ENCODE data around the gene ATP13A2.
"Not testable (repeated sequence)": the region's sequence is repeated elsewhere in the genome, so short reads cannot be mapped to it uniquely, and the experiment has no call there.

ATP13A2 gene

DNA sequence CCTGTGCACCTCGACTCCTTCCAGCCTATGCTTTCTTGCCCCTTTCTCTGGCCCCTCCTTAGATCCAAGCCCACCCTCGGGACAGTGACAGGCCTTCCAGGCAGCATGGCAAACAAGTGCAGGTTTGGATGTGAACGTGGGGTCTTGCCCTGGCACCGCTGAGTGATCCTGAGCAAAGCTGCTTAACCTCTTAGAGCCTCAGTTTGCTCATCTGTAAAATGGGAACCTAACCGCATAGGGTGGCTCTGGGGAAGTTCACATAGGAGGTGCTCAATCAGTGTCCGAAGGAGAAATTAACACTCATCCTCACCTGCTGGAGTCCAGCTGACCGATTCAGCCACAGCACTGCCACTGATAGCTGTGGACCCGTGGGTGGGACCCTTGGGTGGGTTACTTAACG is 38.5 kb downstream of the ATP13A2 start:
- no peak for TF ChIP-seq POLR2A (IDR thresholded peaks at IDR 0.05; ENCODE audit: low read depth, low read length)
- no peak for FAIRE-seq
- DNase-seq (ENCODE audit: insufficient read length, low spot score) = no peak

DNA sequence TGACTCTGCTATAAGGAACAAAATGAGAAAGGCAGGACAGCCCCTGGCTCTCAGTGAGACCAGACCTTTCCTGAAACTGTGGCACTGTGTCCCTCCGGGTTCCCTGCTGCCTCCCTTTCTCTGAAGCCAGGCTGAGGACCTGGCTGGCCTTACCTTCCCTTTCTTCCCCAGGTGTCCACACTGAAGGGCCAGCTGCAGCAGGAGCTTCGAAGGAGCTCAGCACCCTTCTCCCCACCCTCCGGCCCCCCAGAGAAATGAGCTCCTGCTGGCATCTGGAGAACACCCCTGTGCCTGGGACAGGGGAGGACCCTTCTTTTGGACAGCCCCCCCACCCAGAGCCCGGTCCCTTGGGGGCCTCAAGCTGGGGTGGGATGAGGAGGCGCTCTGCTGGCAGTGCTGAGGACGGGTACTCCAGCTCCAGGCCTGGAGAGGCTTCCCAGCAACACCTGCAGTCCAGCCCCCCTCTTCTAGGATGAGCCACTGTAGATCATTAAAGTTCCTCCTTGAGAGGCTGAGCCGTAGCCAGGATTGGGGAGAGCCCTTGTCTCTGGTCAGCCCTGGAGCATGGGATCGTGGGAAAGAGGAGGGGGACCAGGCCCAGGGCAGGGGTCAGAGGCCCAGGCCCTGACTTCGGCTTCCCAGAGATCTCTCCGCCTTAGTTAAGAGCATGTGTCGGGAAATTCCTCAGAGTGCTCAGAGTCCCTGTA is 39.4 kb downstream of the ATP13A2 start:
- FAIRE-seq (no peak), DNase-seq (ENCODE audit: insufficient read length, low spot score) (no peak)
- TF ChIP-seq POLR2A (IDR thresholded peaks at IDR 0.05; ENCODE audit: low read depth, low read length) = no peak

DNA sequence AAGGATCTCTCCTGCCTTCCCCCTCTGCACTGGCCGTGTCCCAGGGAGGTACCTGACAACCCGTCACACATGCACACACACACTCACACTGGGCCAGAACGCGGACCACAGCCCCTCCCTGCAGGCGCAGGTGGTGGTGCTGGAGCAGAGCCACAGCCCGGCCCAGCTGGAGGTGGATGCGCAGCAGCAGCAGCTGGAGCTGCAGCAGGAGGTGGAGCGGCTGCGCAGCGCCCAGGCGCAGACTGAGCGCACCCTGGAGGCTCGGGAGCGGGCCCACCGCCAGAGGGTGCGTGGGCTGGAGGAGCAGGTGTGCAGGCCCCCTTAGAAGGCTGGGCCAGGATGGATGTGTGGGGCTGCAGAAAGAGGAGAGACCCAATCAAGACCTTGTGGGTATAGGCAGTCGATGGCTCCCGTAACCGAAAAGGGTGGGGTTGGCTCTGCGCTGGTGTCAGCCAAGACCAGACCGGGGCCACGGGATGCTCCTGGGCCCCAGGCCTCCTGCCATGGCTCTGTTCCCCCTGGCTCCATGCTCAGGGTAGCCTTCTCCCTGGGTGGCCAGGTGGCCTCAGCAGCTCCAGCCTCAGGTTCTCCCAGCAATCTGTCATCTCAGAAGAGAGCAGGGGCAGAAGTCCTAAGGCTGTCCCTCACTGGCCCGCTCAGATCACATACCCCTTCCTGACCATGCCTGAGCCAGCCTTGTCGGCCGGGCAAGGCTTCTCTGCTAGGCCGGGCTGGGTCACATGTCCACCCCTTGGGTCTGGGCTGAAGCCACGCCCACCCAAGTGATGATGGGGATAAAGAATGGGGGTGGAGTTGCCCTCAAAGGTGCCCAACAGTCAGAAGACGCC is 40.2 kb downstream of the ATP13A2 start:
- FAIRE-seq = no peak

GRCh38 chr1:16970132-16970910 is 41.4 kb downstream of the ATP13A2 start:
- FAIRE-seq (no peak), DNase-seq (ENCODE audit: insufficient read length, low spot score) (no peak)
- TF ChIP-seq POLR2A (IDR thresholded peaks at IDR 0.05; ENCODE audit: low read depth, low read length) = no peak

More for the DNA sequence above, 40.2 kb downstream of the ATP13A2 start:
- no peak for TF ChIP-seq POLR2A (IDR thresholded peaks at IDR 0.05; ENCODE audit: low read depth, low read length)
- no peak for DNase-seq (ENCODE audit: insufficient read length, low spot score)

GRCh38 chr1:16969651-16970050 is 42.1 kb downstream of the ATP13A2 start:
- no peak for DNase-seq (ENCODE audit: insufficient read length, low spot score)
- TF ChIP-seq POLR2A (IDR thresholded peaks at IDR 0.05; ENCODE audit: low read depth, low read length) = no peak
- no peak for FAIRE-seq

DNA sequence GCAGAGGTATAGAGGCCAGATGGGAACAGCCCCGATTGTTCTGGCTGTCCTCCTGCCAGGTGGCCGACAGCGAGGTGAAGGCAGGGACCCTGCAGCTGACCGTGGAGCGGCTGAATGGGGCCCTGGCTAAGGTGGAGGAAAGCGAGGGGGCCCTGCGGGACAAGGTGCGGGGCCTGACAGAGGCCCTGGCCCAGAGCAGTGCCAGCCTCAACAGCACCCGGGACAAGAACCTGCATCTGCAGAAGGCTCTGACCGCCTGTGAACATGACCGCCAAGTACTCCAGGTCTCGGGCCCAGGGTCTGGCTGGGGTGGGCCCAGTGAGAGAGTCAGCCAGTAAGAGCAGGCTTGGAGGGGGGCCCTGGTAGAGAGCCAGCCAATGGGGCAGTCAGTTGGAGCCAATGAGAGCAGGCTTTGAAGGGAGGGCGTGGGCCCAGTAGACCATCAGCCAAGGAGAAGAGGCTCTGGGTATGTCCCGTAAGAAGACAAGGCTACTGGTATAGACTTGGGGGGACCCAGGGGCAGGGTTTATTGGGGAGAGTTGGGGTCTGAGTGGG is 42.6 kb downstream of the ATP13A2 start:
- no peak for TF ChIP-seq POLR2A (IDR thresholded peaks at IDR 0.05; ENCODE audit: low read depth, low read length)
- no peak for FAIRE-seq

GRCh38 chr1:16968372-16968771 is 43.4 kb downstream of the ATP13A2 start:
- FAIRE-seq = no peak
- DNase-seq (ENCODE audit: insufficient read length, low spot score) = no peak
- no peak for TF ChIP-seq POLR2A (IDR thresholded peaks at IDR 0.05; ENCODE audit: low read depth, low read length)

More for the DNA sequence above, 42.6 kb downstream of the ATP13A2 start:
- no peak for DNase-seq (ENCODE audit: insufficient read length, low spot score)

DNA sequence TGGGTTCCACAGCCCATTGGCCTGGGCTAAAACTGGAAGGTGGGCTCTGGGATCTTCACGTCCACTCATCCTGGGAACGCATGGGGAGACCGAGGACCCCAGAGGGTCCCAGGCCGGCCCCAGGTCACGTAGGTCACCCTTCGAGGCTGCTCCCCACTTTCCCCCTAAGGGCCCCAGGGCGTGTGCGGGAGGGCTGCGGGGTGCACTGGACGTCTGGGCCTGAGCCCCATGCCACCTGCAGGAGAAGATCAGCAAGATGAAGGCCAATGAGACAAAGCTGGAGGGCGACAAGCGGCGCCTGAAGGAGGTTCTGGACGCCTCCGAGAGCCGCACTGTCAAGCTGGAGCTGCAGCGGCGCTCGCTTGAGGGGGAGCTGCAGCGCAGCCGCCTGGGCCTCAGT is 43.8 kb downstream of the ATP13A2 start:
- FAIRE-seq = no peak
- no peak for TF ChIP-seq POLR2A (IDR thresholded peaks at IDR 0.05; ENCODE audit: low read depth, low read length)
- DNase-seq (ENCODE audit: insufficient read length, low spot score) = no peak

- no peak for DNase-seq (ENCODE audit: insufficient read length, low spot score)
- no peak for TF ChIP-seq POLR2A (IDR thresholded peaks at IDR 0.05; ENCODE audit: low read depth, low read length)
- FAIRE-seq = no peak
Observed at GRCh38 chr1:16967095-16967575, 44.6 kb downstream of the ATP13A2 start.

GRCh38 chr1:16966282-16966681 is 45.4 kb downstream of the ATP13A2 start:
- TF ChIP-seq POLR2A (IDR thresholded peaks at IDR 0.05; ENCODE audit: low read depth, low read length) = no peak
- DNase-seq (ENCODE audit: insufficient read length, low spot score) (no peak), FAIRE-seq (no peak)

DNA sequence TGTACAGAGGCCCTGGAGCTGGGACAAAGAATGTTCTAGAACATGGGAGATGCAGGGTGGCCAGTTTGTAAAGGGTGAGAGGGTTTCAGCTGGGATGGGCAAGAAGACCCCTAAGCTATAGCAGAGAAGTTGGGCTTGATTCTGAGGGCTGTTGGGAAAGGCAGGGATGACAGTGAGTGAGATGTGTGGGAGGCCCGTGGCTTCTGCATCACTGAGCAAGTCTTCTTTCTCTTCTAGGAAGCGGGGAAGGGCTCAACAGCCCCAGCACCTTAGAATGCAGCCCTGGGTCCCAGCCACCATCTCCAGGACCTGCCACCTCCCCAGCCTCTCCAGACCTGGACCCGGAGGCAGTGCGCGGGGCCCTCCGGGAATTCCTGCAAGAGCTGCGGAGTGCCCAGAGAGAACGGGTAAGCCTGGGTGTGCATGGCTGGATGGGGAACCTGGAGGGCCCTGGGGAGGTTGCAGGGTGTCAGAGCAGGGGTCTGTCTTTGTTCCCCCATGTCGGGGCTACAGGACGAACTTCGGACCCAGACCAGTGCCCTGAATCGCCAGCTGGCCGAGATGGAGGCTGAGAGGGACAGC is 46.2 kb downstream of the ATP13A2 start:
- no peak for TF ChIP-seq POLR2A (IDR thresholded peaks at IDR 0.05; ENCODE audit: low read depth, low read length)
- DNase-seq (ENCODE audit: insufficient read length, low spot score) (no peak), FAIRE-seq (no peak)

DNA sequence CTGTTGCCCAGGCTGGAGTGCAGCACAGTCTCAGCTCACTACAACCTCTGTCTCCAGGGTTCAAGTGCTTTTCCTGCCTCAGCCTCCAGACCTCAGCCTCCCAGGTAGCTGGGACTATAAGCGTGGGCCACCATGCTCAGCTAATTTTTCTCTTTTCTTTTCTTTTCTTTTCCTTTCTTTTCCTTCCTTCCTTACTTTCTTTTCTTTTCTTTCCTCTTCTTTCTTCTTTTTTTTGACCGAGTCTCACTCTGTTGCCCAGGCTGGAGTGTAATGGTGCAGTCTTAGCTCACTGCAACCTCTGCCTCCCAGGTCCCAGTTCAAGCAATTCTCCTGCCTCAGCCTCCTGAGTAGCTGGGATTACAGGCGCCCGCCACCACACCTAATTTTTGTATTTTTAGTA is 47.6 kb downstream of the ATP13A2 start:
- not testable (repeated sequence) for FAIRE-seq; DNase-seq (ENCODE audit: insufficient read length, low spot score)
